ENCODE results near the gene H6PD. TPM values are rescaled to one million over a fixed set of nuclear protein-coding genes. Genes with fewer than 3 reads are reported as not detected.

H6PD gene
- total RNA-seq = 1 to 10 TPM; 7.5 to 7.8 TPM

- Mint-ChIP-seq H3K9me3 (no peaks in the 10 kb centered on the region), H3K36me3 (ENCODE audit: low read depth) (no peaks in the 10 kb centered on the region), H3K27ac (peak within 1 kb of the TSS; percentile 93), H3K4me1 (ENCODE audit: low read depth) (peaks cover 37% of the 10 kb centered on the region), H3K27me3 (no peaks in the 10 kb centered on the region), H3K4me3 (peak within 1 kb of the TSS; percentile 86)
- intact Hi-C loops (cut with micrococcal nuclease) = no loop called here
- TF ChIP-seq CTCF (IDR thresholded peaks at IDR 0.05) = peak; percentile 54
- ChIA-PET CTCF (interaction anchor here (1.1 to 2.3 kb wide), 6 partner anchors 16 to 229 kb away, joined by 3 to 8 read pairs (median 4); no protein-coding TSS in a partner anchor), POLR2A (interaction anchor here (0.6 to 2.0 kb wide), 4 partner anchors 9 to 153 kb away, joined by 3 to 5 read pairs (median 4); no protein-coding TSS in a partner anchor)
- DNase-seq = peak; percentile 73
- peak; percentile 78 for ATAC-seq
Measured at GRCh38 chr1:9234223-9235095, at the start of gene H6PD. Gene H6PD (plus strand): TSS chr1:9234774. CDS start chr1:9244935, 10,161 bp downstream.

GRCh38 chr1:9186082-9186859 lies 48.3 kb upstream of the H6PD start:
- ATAC-seq = no peak

GRCh38 chr1:9187004-9187403 lies 47.6 kb upstream of the H6PD start:
- POLR2A ChIA-PET = interaction anchor here (0.6 kb wide), 1 partner anchor 290 kb away, joined by 3 read pairs; no protein-coding TSS in a partner anchor
- no peak for ATAC-seq
- CTCF ChIA-PET = interaction anchor here (1.1 to 2.2 kb wide), 2 partner anchors 45 to 76 kb away, joined by 3 to 12 read pairs; no protein-coding TSS in a partner anchor

More at GRCh38 chr1:9186082-9186859, 48.3 kb upstream of the H6PD start:
- POLR2A ChIA-PET = interaction anchor here (0.6 kb wide), 1 partner anchor 291 kb away, joined by 3 read pairs; no protein-coding TSS in a partner anchor
- CTCF ChIA-PET = interaction anchor here (2.2 kb wide), 1 partner anchor 75 kb away, joined by 12 read pairs; no protein-coding TSS in a partner anchor
- Mint-ChIP-seq H3K4me1 (ENCODE audit: low read depth) (peaks cover 6% of the 10 kb centered on the region), H3K27me3 (peaks cover 33% of the 10 kb centered on the region), H3K27ac (no peak overlapping the region), H3K4me3 (no peak overlapping the region), H3K9me3 (no peaks in the 10 kb centered on the region), H3K36me3 (ENCODE audit: low read depth) (peaks cover 1% of the 10 kb centered on the region)
- TF ChIP-seq CTCF (IDR thresholded peaks at IDR 0.05) = no peak
- DNase-seq = no peak
- intact Hi-C loops (cut with micrococcal nuclease) = no loop called here

DNA sequence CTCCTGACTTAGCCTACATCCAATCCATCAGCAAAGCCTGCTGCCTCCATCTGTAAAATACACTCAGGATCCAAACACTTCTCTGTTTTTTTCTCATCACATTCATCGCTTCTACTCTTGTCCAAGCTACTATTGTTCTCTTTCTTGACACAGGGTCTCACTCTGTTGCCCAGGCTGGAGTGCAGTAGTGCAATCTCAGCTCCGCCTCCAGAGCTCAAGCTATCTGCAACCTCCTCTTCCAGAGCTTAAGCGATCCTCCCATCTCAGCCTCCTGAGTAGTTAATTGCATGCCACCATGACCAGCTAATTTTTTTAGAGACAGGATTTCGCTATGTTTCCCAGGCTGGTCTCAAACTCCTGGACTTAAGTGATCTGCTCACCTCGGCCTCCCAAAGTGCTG lies 44.3 kb upstream of the H6PD start:
- ATAC-seq = no peak
- CTCF ChIA-PET = interaction anchor here (0.8 kb wide), 1 partner anchor 11 kb away, joined by 4 read pairs; no protein-coding TSS in a partner anchor

More at GRCh38 chr1:9187004-9187403, 47.6 kb upstream of the H6PD start:
- Mint-ChIP-seq H3K4me3 (no peak overlapping the region), H3K27ac (no peak overlapping the region), H3K36me3 (ENCODE audit: low read depth) (no peaks in the 10 kb centered on the region), H3K9me3 (no peaks in the 10 kb centered on the region), H3K27me3 (peaks cover 28% of the 10 kb centered on the region), H3K4me1 (ENCODE audit: low read depth) (no peaks in the 10 kb centered on the region)
- TF ChIP-seq CTCF (IDR thresholded peaks at IDR 0.05) = no peak
- DNase-seq = no peak
- intact Hi-C loops (cut with micrococcal nuclease) = no loop called here

More for the DNA sequence above, 44.3 kb upstream of the H6PD start:
- no peaks in the 10 kb centered on the region for H3K4me1 Mint-ChIP-seq (ENCODE audit: low read depth)
- intact Hi-C loops (cut with micrococcal nuclease) = no loop called here
- no peaks in the 10 kb centered on the region for H3K9me3 Mint-ChIP-seq
- H3K4me3 Mint-ChIP-seq = no peak overlapping the region
- H3K27ac Mint-ChIP-seq = no peak overlapping the region
- no peak for TF ChIP-seq CTCF (IDR thresholded peaks at IDR 0.05)
- no peak for DNase-seq
- H3K27me3 Mint-ChIP-seq = peaks cover 14% of the 10 kb centered on the region
- H3K36me3 Mint-ChIP-seq (ENCODE audit: low read depth) = no peaks in the 10 kb centered on the region
- POLR2A ChIA-PET = no interaction called here
